Hematopoietic multipotent progenitor cell (in vitro differentiated cells): ENCODE data around the gene PHACTR1. TPM values are rescaled to one million over a fixed set of nuclear protein-coding genes. Genes with fewer than 3 reads are reported as not detected.

ENCODE experiments used
- DNase-seq, 3 donors: peaks; one replicate each; pipeline ENCODE4 v3.0.0-alpha.2; 2011 to 2015; ENCODE audit warnings: low read depth in 2 of 3, low spot score in 2 of 3
- total RNA-seq: library from RNA; depleted of rRNA; stranded (reverse); fragments of >200 nt; gene quantifications from one replicate; pipeline ENCODE4 v1.2.3, GENCODE V29; 2012

The PHACTR1 gene
- total RNA-seq, 1 donor = 34.2 TPM

DNA sequence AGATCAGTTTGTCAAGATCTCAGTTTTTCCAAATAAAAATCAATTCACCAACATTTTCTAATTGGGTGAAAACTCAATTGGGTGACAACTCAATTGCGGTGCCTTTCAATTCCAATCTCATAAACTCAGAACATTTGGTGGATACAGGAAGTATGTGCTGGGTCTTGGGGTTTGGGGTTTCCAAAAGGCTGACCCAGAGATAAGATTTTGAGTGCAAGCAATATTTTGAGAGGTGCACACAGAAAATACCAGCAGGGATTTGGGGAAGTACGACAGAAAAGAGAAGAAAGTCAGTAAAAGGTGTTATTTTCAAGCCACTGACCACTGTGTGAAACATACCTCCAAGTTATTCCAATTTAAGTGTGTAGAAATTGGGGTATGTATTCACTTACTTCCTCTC, 258.0 kb downstream of the PHACTR1 start:
- DNase-seq = peak in 1 of 3 donors; percentile 73

DNA sequence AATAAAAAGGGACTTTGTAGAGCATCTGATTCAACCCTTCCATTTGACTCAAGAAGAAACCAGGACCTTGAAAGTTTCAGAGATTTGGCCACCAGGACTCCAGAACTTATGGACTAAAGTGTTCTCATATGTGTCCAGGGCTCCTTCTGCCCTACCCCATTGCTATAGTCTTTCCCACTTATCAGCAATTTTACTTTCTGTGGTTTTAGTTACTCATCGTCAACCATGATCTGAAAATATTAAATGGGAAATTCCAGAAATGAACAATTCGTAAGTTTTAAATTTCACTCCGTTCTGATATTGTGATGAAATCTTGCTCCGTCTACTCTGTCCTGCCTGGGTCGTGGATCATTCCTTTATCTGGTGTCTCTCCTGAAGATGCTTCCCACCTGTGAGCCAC, 259.8 kb downstream of the PHACTR1 start:
- no peak for DNase-seq

DNA sequence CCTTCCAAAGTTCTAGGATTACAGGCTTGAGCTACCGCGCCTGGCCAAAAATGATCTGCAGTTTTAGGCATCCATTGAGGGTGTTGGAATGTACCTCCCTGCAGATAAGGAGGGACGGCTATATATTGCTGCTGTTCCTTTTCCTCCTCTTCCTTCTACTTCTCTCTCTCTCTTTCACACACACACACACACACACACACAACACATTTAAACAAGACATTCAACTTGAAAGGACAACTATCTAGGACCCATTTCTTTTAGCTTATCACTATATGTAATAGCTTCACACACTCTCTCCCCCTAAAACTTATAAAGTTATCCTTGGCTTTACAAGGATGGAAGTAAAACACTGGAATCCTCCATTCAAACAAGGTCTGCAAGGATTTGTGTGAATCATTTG, 260.6 kb downstream of the PHACTR1 start:
- no peak for DNase-seq

DNA sequence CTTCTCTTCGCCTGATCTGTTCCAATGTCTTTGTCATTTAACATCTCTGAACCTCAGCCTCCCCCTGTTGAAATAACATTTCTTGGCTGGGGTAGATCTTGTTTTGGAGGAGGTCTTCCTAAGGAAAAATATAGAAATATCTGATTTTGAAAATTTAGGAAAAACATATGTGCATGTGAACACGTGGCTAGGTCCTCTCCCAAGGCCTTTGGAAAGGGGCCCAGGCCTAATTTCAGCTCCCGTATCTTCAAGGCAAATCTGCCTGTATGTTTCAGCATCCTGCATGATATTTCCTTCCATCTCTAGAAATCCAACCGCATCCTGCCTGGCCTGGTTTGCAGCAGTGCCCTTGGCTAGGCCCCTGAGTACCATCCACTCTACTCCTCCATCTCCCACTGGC, 261.2 kb downstream of the PHACTR1 start:
- DNase-seq = no peak

DNA sequence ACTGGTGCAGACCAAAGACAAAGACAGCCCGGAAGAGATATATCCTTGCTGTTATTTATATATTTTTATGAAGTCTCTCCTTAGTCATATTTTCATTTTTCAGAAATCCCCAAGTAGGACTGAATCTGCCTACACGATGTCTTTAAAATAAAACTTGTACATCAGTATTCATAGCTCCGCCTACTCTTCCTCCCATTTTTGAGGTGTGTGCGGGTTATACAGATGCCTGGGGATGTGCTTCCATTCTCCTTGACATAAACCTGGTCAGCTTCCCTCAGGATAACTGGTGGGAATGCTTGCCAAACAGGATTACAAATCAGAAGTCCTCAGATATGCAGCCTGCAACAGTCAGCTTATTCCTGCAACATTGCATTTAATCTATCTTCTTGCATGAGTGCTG, 264.2 kb downstream of the PHACTR1 start:
- no peak for DNase-seq

DNA sequence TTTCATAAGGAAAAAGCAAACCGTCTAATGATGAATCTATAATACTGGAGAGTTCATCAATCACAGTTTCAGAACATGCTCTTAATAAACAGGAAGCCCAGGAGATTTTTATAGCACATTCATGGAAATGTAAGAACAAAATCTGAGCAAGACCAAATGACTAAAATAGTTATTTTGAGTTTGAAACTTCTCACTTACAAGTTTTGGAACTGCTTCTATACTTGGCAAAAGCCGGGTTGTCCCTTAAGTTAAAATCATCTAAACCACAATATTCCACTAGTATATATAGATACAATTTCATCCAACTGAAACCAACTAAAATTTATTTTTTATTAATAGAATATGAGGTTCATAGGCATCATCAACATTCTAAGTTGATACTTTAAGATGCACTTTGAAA, 268.2 kb downstream of the PHACTR1 start:
- DNase-seq = no peak

DNA sequence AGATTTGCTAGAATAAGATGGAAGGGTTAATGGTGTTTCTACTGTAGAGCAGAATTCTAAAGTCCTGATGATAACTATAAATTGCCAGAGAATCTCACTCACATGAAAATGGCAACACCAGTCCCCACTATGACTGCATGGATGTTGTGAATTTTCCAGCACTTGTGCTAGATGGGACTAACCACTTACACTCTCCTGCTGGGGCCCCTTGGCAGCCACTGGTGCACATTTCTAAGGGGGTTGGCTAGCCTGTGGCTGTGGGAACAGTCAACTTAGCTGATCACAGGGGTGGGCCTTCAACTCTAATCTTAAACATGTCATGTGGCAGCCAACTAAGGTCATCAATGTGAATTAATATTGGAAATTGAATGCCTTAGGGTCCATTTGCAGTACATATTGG, 271.2 kb downstream of the PHACTR1 start:
- DNase-seq = no peak

DNA sequence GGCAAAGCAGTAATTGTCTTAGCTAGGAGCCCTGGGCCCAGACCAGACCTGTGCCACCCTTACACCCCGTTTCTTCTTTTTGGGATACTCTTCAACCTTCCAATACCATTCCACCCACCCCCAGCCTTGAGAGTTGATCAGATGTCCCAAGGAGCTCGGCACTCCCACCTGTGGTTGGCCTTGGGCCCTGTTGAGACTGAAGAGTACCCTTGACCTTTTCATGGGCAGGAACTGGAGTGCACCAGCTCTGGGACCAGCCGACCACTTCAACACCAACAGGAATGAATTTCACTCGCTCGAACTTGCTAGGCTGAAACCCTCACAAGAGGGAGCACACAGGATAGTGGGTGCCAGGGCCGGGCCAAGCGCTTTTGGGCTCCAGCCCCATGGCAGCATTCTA, 273.6 kb downstream of the PHACTR1 start:
- no peak for DNase-seq

DNA sequence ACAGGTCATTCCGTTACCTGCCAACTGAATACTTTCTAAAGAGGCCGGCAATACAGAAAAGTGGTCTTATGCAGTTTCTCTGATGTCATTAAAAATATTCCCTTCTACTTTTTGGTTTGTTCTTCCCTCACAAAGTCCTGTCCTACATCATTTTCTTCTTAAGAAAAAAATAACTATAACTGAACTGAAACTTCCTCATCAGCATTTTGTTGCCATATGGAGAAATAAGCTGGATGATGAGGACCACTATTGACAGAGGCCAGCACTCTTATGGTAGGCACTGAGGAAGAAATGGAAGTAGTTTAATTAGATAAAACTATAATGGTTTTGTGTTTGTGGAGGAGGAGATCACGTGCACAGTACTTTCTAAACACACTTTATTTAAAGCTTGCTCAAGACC, 274.9 kb downstream of the PHACTR1 start:
- DNase-seq = no peak

DNA sequence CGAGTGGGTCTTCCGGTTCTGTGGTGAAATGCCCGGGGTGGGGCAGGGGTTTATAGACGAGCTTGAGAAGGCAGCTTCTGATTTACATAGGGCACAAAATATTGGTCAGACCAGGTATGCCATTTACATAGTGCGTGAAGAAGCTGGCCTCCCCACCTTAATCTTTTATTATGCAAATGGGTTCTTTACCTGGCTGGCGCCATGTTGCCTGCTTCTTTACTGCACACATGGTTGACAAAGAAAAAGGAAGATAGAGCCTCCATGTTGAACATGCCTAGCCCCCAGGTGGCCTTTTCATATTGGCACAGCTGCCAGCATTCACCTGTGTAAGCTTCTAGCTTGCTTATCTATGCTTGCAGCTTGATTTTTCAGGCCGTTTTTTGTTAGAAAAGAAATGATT, 276.2 kb downstream of the PHACTR1 start:
- DNase-seq = no peak

DNA sequence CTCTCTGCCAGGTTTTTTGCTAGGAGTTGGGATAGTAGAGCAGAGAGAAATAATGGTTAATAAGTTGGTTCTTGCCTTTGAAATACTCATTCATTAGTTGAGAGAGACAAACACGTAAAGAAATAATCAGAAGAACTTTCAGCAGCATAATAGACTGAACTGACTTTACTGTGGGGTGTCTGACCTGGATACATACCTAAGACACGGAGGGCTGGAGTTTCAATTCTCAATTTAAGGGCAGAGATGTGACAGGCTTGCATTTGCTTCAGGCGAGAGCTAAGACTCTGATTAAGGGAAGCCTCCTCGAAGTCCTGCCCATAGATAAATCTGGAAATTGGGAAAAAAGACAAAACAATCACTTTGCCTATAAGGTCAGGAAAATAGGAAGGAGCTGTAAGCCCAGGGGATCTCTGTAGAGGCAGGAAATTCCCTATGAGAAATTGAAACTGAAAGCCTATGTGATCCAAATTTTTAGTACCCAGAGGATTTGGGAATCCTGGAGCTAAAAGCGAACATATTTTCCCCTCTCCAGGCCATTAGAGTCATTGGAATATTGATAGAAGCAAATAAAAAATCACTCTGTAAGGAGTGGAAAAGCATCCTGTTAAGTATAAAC, 276.8 kb downstream of the PHACTR1 start:
- no peak for DNase-seq

DNA sequence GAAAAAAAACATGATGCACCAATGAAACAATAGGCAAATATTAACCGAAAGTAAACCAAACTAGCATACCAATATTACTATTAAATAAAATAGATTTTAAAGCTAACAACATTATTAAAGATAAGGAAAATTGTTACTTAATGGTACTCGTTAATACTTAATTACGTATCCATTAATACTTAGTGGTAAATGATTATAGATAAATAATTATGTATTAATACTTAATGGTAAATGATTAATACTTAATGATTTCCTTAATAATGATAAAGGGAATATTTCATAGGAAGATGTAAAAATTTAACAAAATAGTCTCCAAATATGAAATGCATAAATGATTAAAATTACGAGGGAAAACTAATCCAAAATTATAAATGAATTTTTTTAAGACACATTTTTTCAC, 278.9 kb downstream of the PHACTR1 start:
- no peak for DNase-seq

DNA sequence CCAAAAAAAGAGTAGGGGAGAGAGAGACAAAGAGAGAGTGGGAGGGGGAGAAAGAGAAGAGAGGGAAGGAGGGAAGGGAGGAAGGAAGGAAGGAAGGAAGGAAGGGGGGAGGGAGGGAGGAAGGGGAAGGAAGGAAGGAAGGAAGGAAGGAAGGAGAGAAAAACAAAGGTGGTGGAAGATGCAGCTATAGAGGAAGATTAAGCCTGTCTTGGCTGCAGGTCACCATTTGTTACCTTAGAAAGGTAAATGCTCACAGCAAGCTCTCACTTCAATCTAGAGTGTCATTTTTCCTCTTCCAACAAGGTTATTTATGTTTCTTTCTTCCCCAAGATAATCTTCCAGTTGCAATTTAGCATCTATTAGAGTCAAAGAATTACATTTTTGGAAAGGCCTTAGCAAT, 284.0 kb downstream of the PHACTR1 start:
- DNase-seq = no peak

DNA sequence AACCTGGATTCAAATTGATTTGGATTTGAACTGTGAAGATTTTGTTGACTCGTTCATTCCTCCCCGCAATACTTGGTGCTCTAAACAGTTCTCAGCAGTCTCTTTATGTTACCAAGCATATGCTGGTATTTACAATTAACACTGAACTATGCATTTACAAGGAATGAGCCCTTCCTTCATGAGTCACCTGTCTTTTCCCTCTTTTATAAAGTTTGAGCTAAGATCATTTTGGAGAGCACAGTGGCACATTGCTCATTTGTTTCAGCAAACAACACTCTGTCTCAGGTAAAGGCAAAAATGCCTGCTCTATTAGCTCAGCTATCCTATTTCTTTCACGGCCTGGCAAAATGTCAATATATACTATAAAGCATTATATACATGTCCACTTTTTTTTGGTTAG, 285.4 kb downstream of the PHACTR1 start:
- no peak for DNase-seq

DNA sequence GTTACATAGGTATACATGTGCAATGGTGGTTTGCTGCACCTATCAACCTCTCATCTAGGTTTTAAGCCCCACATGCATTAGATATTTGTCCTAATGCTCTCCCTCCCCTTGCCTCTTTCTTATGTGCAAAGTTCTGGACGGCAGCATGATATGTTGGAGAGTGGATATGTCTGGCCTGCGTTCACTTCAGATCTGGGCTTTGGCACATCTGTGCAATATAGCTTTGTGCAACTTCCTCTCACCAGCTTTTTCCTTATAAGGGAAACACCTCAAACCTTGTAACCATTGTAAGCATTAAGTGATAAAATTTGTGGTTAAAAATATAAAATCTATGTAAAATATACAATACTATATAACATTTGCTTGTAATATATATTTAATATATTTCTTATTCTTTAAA, 288.0 kb downstream of the PHACTR1 start:
- DNase-seq = peak in 1 of 3 donors; percentile 48

DNA sequence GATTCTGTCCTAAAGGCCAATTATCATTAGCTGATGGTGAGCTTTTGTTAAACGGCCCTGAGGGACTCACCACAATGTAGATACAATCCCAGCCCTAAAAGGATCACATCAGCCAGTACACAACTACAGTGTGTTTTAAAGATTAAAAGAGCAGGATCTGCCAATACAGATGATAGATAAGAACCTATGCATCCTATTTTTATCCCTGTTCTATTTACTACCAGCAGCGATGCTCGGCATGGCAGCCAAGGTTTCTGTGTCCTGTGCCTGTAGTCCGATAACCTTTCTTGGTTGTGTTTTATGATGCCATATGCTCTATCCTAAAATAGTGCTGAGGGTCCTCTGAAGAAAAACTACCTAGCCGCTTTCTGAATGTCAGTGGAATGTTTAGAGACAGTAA, 289.4 kb downstream of the PHACTR1 start:
- no peak for DNase-seq

DNA sequence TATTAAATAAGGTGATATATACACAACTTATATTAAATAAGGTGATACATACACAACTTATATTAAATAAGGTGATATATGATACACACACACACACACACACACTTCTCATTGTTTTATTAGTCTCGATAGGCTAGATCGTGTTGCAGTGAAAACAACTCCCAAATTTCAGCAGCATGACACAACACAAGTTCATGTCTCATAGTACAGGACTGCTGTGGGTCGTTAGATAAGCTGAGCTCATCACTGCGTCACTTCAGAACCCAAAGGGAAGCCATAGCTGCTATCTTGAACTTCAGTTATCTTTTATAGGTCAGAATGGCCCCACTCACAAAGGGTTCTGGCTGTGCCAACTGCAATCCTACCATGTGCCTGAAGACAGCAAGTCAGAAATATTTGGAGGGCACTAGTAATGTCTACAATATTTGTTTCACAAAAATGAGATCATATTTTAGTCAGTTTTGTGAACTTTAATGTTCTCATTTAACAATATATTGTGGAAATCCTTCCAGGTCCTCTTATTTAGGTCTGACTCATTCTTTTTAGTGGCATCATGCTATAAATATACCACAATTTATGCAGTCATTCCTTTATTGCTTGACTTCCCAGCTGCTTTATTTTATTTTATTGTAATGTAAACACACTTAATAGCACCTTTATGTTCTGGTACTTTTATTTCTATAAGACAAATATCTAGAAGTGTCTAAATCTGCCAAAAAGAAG, 290.2 kb downstream of the PHACTR1 start:
- peak in 1 of 3 donors; percentile 38 for DNase-seq

DNA sequence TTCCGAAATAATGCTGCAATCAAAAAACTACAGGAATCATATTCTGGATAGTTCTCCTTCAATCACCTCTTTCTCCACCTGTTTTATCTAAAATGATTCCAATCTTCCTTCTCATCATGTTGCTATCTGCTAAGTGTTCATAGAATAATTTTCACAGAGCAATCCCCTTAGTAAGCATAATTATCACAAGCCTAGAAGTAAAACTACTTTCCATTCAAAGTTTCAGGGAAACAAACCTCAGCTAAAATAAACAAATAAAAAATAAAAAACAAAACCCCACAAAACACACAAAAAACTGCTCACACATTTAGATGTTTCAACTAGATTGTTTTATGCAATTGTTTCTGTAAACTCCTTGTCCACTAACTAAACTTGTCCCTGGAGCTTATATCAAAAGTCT, 291.2 kb downstream of the PHACTR1 start:
- DNase-seq = no peak

DNA sequence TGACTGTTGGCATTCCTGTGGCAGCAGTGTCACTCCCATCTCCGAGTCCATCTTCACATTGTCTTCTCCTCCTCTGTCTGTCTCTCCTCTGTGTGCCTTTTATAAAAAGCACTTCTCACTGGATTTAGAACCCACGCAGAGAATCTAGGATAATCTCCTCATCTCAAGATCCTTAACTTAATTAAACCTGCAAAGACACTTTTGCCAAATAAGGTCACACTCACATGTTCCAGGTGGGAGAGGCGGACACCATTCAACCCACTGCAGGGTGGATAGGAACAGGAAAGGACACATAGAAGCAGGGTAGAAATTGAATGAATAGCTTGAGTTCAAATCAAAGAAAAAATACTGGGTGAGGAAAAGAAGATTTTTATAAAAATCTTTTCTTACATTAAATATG, 292.5 kb downstream of the PHACTR1 start:
- no peak for DNase-seq

DNA sequence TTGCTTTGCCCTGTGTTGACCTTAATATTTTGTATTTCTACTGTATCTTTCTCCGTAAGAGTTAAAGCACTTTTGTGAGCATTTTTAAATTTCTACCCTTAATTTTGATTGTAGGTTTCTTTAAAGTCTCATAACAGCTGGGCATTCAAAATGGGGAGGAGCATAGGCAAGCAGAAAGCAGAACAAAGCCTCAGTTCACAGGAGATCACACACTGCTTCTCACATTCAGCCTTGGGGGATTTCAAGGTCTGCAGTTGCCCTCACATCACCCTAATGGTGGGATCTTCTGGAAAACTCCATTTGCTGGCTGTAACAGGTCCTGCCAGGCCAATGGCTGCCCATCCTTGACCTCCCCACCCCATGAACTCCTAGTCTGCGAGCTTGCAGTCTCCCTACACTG, 292.9 kb downstream of the PHACTR1 start:
- peak in 1 of 3 donors; percentile 40 for DNase-seq

DNA sequence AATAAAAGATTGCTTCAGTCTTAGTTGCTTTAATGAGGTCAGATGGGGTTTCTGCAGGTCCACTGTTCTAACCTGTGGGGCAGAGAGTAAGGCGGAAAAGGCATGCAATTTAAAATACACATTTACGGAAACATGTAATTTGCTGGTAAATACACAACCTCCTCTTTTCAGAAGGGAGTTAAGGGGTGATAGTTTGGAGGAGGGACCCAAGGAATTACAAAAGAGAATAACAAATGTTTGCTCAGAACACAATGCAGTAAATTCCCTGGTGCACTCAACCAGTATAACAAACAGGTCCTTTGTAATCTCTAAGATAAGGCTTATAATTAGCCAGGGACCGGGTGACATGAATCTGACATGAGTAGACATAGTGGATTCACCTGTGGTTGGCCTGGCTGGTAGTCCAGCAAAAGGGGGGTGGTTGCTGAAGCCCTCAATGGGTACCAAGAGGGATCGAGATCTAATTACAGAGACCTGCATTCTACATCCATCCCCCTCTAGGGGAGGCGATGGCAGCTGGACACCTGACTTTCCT, 295.1 kb downstream of the PHACTR1 start:
- no peak for DNase-seq

DNA sequence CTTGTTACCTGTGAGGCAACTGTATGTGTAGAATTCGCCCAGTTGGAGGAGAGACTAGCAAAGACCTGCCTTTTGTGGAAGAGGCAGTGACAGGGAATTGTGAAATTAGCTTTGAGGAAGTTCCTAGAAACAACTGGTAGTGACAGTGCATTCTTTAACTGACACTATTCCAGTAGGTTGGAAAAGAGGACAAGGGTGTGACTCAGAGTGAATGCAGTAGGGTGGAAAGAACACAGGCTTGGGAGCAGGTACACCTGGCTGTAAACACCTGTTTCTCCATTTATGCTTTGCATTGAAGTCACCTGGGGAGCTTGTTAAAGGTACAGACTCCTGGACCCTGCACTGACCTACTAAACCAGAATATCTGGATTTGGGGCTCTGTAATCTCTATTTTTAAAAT, 295.7 kb downstream of the PHACTR1 start:
- DNase-seq = no peak
